DMS79 treated with DMSO at 0.1 percent for 48 hours (cell line): ENCODE measurements around the gene BCLAF1.
A peak's percentile ranks its signal among the peaks of the same experiment; 100 is the strongest.

ENCODE experiments used
- DNase-seq: peaks from one replicate; lab custom pipeline; 2025; lab: John Stamatoyannopoulos, UW

The BCLAF1 gene

GRCh38 chr6:136289579-136290409 is at the start of gene BCLAF1:
Gene BCLAF1 (minus strand): TSS chr6:136289846. CDS start chr6:136279866, 9,980 bp downstream.
- peak; percentile 98 for DNase-seq

- DNase-seq, result no peak
These were observed 48.8 kb upstream of the BCLAF1 start for GRCh38 chr6:136338486-136338885.

GRCh38 chr6:136337606-136338005 is 48.0 kb upstream of the BCLAF1 start:
- no peak for DNase-seq

GRCh38 chr6:136337121-136337520 is 47.5 kb upstream of the BCLAF1 start:
- no peak for DNase-seq

GRCh38 chr6:136335736-136336363 is 46.2 kb upstream of the BCLAF1 start:
- DNase-seq, result no peak

- DNase-seq, result no peak
These were observed 45.2 kb upstream of the BCLAF1 start for GRCh38 chr6:136334853-136335252.

- DNase-seq, result no peak
These were observed 44.8 kb upstream of the BCLAF1 start for GRCh38 chr6:136334465-136334846.

- no peak for DNase-seq
These were observed 44.3 kb upstream of the BCLAF1 start for GRCh38 chr6:136333824-136334464.

GRCh38 chr6:136331461-136331860 is 41.8 kb upstream of the BCLAF1 start:
- DNase-seq, result no peak

- no peak for DNase-seq
These were observed 41.0 kb upstream of the BCLAF1 start for GRCh38 chr6:136330634-136331033.

GRCh38 chr6:136326038-136326553 is 36.5 kb upstream of the BCLAF1 start:
- DNase-seq, result peak; percentile 42

- DNase-seq, result no peak
These were observed 35.2 kb upstream of the BCLAF1 start for GRCh38 chr6:136324686-136325380.

GRCh38 chr6:136323431-136324112 is 33.9 kb upstream of the BCLAF1 start:
- no peak for DNase-seq

GRCh38 chr6:136319732-136320131 is 30.1 kb upstream of the BCLAF1 start:
- no peak for DNase-seq

GRCh38 chr6:136318676-136319075 is 29.0 kb upstream of the BCLAF1 start:
- no peak for DNase-seq

GRCh38 chr6:136317971-136318370 is 28.3 kb upstream of the BCLAF1 start:
- no peak for DNase-seq

GRCh38 chr6:136317021-136317694 is 27.5 kb upstream of the BCLAF1 start:
- DNase-seq, result peak; percentile 57

GRCh38 chr6:136315594-136315993 is 25.9 kb upstream of the BCLAF1 start:
- DNase-seq, result no peak

- DNase-seq, result no peak
These were observed 23.3 kb upstream of the BCLAF1 start for GRCh38 chr6:136312975-136313374.

GRCh38 chr6:136309729-136310311 is 20.2 kb upstream of the BCLAF1 start:
- DNase-seq, result no peak

GRCh38 chr6:136309171-136309570 is 19.5 kb upstream of the BCLAF1 start:
- no peak for DNase-seq
